Left ventricle myocardium superior (tissue), 1 donor: ENCODE data around the gene KCNJ15. TPM values are rescaled to one million over a fixed set of nuclear protein-coding genes. Genes with fewer than 3 reads are reported as not detected.
A peak's percentile ranks its signal among the peaks of the same experiment; 100 is the strongest.

Experiments
- ATAC-seq: fragments of 200-7000 bp; cut with Tn5 transposase; one replicate; pipeline ENCODE4 v1.9.1; 2020; ENCODE audit warnings: mild to moderate bottlenecking, moderate library complexity
- DNase-seq: peaks from one replicate; pipeline ENCODE4 v3.0.0-alpha.2; 2020
- intact Hi-C: fragments of 100-400 bp; cut with micrococcal nuclease; formaldehyde crosslinking; loops from one replicate; pipeline ENCODE4 v1.11.0; 2022
- total RNA-seq: library from RNA; stranded (reverse); fragmentation: NEBNext Ultra II Directional; extraction: Animal tissue kit (Norgen Biotek cat#: 25700); gene quantifications from one replicate; pipeline ENCODE4 v1.2.1, GENCODE V29; 2021
- donor health status: DM: no; HTN: yes; CAD: no; lungs with severe emphysema.

Gene KCNJ15
- total RNA-seq, 1 donor from 2014 or later = 0.72 TPM

DNA sequence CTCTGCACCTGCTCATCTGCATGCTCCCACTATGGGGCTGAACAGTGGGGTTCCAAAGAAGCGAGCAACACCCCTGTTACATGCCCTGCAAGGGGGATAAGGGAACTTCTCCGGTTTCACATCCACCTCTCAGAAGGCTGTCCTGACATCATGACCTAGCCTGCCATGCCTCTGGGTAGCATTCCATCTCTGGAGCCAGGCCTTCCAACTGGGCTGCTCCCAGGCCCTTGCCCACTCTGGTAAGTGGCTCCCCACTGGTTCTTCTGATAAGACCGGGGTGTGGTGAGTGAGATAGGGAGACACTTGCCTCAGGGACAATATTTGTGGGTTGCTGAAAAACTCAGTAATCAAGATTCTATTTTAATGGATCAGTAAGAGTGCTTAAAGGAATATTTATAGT, 57.8 kb downstream of the KCNJ15 start:
- no peak for ATAC-seq
- intact Hi-C loops = no loop called here

DNA sequence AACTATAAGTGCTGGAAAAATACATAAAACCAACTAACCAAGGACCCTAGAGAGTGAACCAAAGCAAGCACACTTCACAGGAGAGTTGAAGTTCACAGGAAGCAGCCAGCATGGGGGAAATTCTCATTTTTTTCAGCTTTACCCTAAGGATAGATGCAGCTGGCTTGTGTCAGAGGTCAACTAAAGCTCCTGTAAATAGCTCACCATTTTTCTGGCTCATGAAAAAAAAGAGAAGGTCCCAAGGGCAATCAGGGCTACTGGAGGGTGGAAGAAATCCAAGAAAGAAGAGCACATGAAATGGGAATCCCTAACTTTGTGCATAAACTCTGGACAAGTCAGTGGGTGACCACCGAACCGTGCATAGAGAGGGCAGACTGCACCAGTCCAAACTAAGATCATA, 58.3 kb downstream of the KCNJ15 start:
- ATAC-seq (no peak), DNase-seq (no peak)
- intact Hi-C loops = no loop called here

More for the DNA sequence above, 57.8 kb downstream of the KCNJ15 start:
- DNase-seq = no peak

GRCh38 chr21:38319781-38320180, 63.0 kb downstream of the KCNJ15 start:
- intact Hi-C loops = no loop called here
- ATAC-seq (no peak), DNase-seq (no peak)

DNA sequence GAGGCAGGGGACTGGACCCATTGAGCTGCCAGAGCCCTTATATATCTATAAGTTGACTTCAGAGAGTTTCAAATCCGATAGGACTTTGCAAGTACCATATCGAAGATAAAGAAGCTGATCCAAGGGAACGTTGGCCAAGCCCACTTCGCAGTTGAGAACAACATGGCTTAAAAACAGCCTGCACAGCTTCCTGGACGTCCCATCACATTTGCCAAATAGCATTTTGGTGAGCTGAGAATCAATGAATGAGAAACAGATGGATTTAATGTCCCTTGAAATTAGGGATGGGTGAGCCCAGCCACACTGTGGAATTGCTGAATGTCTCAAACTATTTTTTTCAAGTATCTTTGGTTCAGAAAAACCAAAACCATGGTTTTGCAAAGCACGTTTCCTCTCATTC, 64.8 kb downstream of the KCNJ15 start:
- intact Hi-C loops = no loop called here
- DNase-seq (no peak), ATAC-seq (no peak)

GRCh38 chr21:38322311-38322950, 65.6 kb downstream of the KCNJ15 start:
- ATAC-seq (no peak), DNase-seq (no peak)
- intact Hi-C loops = no loop called here

GRCh38 chr21:38323721-38324531, 67.1 kb downstream of the KCNJ15 start:
- intact Hi-C loops = no loop called here
- no peak for DNase-seq
- no peak for ATAC-seq

- ATAC-seq = no peak
- no peak for DNase-seq
- intact Hi-C loops = no loop called here
These were observed 68.4 kb downstream of the KCNJ15 start for GRCh38 chr21:38325216-38325615.

GRCh38 chr21:38325731-38326420, 69.1 kb downstream of the KCNJ15 start:
- no peak for ATAC-seq
- intact Hi-C loops = no loop called here
- DNase-seq = no peak

- DNase-seq (no peak), ATAC-seq (no peak)
- intact Hi-C loops = no loop called here
These were observed 69.6 kb downstream of the KCNJ15 start for GRCh38 chr21:38326429-38326828.

DNA sequence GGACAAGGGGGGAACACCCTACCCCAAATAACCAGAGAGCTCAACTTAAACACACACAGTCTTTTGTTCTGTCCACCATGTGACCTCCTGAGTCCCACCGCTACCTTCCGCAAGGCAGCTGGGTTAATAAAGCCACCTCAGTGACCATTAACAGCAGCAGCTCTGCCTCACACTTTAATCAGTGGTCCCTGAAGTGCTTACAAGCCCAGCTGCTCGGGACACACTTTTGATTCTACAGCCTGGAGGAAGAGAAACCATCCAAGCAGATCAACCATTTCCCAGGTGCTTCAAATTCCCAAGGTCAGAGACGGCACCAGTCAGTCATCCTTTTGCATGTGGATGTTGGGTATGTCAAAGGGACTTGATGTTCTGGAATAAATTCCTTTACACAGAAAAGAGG, 70.1 kb downstream of the KCNJ15 start:
- ATAC-seq (no peak), DNase-seq (no peak)
- intact Hi-C loops = no loop called here

GRCh38 chr21:38327984-38328383, 71.2 kb downstream of the KCNJ15 start:
- DNase-seq = no peak
- intact Hi-C loops = no loop called here
- ATAC-seq = no peak

- DNase-seq (no peak), ATAC-seq (no peak)
- intact Hi-C loops = no loop called here
These were observed 72.4 kb downstream of the KCNJ15 start for GRCh38 chr21:38329162-38329561.

- no peak for DNase-seq
- intact Hi-C loops = no loop called here
- ATAC-seq = no peak
These were observed 73.9 kb downstream of the KCNJ15 start for GRCh38 chr21:38330666-38331065.

- intact Hi-C loops = no loop called here
- ATAC-seq (peak; percentile 78), DNase-seq (peak; percentile 70)
These were observed 76.8 kb downstream of the KCNJ15 start for GRCh38 chr21:38333301-38334272.

DNA sequence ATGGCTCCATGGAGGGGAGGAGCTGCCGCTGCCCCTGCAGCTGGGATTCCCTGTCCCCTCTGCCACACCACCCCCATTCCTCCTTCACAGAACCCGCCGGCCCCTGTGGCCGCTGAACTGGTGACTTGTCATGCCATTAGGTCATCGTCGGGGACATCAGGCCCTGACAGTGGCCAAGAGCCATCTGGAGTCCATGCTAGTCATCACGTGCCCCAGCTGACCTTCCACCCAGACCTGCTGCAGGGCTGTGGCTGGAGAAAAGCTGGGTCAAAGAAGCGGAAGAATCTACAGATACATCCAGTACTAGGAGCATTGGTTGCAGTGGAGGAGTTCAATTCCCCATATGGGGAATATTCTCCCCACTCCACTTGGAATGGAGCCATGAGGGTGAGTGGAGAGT, 78.1 kb downstream of the KCNJ15 start:
- DNase-seq (no peak), ATAC-seq (no peak)
- intact Hi-C loops = no loop called here

DNA sequence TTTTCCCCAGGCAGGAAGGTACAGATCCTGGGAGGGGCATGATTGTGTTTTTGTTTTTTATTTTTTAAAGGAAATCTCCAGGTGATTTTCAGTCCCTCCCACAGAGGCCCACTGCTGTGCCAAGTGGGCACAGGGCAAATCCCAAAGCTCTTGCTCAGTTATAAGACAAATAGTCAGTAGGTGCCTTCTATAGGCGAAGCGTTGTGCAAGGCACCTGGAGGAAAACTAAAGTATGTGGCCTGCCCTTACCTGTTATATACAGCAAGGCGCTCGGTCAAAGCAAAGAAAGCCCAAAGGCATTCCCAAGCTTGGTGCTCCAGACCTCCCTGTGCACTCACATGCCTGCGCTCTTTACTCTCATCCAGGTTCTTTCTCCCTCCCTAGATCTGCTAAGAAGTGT, 81.0 kb downstream of the KCNJ15 start:
- no peak for ATAC-seq
- intact Hi-C loops = no loop called here

GRCh38 chr21:38340131-38340530, 83.3 kb downstream of the KCNJ15 start:
- ATAC-seq (no peak), DNase-seq (no peak)

More for the DNA sequence above, 81.0 kb downstream of the KCNJ15 start:
- no peak for DNase-seq

GRCh38 chr21:38341546-38342012, 84.8 kb downstream of the KCNJ15 start:
- DNase-seq (no peak), ATAC-seq (no peak)
- intact Hi-C loops = no loop called here

More at GRCh38 chr21:38340131-38340530, 83.3 kb downstream of the KCNJ15 start:
- intact Hi-C loops = no loop called here

DNA sequence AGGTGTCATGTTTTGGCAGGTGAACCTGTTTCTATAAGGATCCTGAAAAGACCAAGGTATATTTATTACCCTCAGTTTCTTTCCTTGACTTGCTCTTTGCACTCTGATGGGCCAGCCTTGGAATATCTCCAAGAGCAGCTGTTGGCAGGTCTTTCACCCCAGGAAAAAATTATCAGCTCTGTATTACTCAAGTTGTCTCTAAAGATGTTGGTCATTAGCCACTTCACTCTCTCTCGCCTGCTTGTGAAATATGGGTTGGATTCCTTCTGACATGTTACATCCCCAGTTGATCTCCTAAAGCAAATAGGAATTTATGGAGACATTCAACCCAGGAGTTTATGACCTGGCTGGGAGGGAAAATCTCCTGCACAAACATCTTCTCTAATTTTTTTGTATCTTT, 85.9 kb downstream of the KCNJ15 start:
- ATAC-seq (no peak), DNase-seq (no peak)
- intact Hi-C loops = no loop called here
